SW 1271 (cell line): Measurements from ENCODE around the gene ERC2.

Experiments
- DNase-seq, 2 experiments: peaks; one replicate each; lab custom pipeline; 2025; lab: John Stamatoyannopoulos, UW

The ERC2 gene

GRCh38 chr3:56253941-56254665 is 214.2 kb downstream of the ERC2 start:
- no peak for DNase-seq

DNA sequence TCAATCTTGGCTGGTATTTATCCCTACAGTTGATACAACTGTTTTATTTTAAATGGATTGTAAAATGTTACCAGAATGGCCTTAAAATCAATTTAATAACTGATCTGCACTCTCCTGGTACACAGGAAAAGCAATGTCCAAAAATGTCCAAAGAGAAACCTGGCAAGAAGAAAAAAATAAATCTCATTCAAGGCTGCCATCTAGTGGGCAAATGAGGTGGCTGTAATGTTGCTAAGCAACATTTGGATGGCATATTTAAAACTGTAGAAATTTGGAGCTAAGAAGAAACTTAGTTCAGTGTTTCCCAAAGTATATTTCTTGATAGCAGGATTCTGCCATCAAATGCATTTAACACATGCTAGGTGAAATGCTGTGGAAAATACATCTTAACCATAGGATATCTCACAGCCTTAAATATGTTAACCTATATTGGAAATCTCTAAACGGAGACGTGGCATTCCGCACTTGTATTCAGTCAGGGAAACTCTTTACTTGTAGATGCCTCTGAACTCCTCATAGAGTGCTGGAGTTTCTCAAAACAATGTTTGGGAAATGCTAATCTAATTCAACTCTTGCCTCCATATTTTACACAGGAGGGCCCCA is 216.8 kb downstream of the ERC2 start:
- peak in 1 of 2 experiments; percentile 22 for DNase-seq

GRCh38 chr3:56248021-56248420 is 220.2 kb downstream of the ERC2 start:
- no peak for DNase-seq

- no peak for DNase-seq
Observed at GRCh38 chr3:56238299-56238698, 230.0 kb downstream of the ERC2 start.

GRCh38 chr3:56233742-56234141 is 234.5 kb downstream of the ERC2 start:
- DNase-seq, result no peak

GRCh38 chr3:56229311-56229710 is 239.0 kb downstream of the ERC2 start:
- no peak for DNase-seq

DNA sequence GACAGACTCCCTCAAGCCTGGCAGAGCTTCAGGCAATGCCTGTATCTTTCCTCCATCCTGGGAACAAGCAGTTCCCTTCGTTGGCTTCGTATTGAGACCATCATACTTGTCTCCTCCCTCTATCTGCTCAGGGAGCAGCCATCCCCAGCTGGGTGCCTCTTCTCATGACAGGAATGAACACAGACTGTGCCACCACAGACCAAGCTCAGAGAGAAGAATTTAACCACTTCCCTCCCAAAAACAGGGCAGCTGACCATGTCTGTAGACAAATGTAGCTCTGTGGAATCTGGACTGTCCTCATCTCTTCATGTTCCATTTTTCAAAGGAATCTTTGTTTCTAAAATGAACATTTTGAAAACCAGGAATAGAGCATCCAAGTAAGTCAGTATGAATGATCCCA is 245.4 kb downstream of the ERC2 start:
- DNase-seq, result no peak

GRCh38 chr3:56219894-56220805 is 248.1 kb downstream of the ERC2 start:
- DNase-seq, result no peak

GRCh38 chr3:56209982-56210751 is 258.1 kb downstream of the ERC2 start:
- DNase-seq, result no peak

- DNase-seq, result no peak
Observed at GRCh38 chr3:56207922-56208321, 260.3 kb downstream of the ERC2 start.

DNA sequence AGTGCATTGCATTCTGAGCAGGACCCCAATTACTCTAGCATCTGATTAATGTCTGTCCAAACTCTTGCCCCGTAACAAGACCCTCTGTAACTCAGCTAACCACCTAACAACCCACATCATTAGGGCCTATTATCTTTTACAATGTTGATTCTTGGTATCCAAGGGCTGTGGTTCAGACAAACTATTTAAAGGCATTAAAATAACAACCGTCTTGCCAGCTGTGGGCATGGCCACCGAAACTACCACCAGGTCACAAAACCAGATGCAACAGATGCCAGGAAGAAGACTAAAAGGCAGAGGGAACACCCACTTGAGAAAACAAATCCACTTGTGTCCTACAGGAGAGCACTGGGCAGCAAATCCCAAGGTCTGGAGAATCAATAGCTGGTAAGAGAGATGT is 262.9 kb downstream of the ERC2 start:
- no peak for DNase-seq

DNA sequence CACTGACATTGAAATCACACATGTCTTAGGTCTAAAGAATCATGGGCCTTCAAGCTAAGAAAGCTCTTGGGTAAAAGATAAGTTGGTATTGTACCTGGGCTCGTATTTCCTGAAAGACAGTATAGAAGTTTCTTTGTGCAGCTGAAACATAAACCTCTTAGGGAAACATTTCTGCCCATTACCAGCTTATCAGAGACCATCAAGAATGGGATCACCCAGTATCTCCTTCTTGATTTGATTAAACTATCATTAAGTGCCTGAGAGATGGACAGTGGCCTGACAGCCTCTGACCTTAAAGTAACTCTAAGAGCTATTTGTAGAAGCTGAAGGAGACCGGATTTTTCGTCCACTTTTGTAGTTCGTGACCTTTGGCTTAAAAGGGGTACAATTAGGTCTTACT is 265.3 kb downstream of the ERC2 start:
- DNase-seq, result no peak

DNA sequence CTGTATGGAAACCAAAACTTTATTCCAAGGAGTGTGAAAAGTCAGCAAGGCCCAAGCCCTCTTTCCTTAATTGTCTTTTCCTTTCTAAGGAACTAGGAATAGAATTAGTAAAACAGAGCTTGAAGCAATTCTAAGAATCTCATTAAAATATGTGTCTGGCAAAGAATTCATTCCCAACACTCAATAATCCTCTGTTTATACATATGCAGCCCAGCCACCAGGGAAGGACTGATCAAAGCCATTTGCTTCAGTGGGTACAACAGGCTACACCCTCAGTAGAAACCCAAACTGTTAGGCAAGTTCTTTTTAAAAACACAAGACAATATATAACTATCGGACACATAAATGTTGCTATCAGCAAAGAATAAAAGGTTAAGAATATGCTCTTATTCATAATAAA is 266.9 kb downstream of the ERC2 start:
- DNase-seq, result no peak

GRCh38 chr3:56200251-56200650 is 268.0 kb downstream of the ERC2 start:
- no peak for DNase-seq

- DNase-seq, result no peak
Observed at GRCh38 chr3:56197991-56198390, 270.3 kb downstream of the ERC2 start.

DNA sequence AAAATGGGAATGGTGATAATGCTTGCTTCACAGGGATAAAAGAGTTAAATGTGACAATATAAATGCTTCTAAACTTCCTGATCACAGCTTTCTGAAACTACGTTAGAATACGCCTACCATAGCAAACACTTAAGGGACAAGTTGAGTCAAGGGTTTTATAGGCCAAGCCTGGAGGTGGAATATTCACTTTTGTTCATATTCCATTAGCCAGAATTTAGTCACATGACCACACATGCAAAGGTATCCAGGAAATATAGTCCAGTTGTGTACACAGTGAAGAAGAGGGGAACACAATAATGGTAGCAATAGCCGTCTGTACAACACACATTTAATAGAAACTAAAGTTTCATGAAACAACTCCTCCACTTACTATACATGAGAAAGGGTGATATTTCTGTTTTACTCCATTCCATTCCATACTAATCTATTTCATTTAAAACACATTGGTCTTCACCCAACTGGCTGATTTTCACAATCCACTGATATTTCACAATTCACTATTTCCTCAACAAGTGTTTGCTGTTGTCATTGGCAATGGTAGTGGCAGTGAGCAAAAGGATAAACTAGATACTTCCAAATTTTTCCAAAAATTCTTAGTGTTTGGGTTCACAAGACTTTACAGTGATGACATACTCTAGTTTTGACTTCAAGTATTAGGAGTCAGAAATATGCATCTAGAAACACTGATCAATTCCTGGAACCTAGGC is 270.9 kb downstream of the ERC2 start:
- no peak for DNase-seq

- no peak for DNase-seq
Observed at GRCh38 chr3:56196700-56197099, 271.6 kb downstream of the ERC2 start.

GRCh38 chr3:56193519-56193918 is 274.7 kb downstream of the ERC2 start:
- DNase-seq, result no peak

DNA sequence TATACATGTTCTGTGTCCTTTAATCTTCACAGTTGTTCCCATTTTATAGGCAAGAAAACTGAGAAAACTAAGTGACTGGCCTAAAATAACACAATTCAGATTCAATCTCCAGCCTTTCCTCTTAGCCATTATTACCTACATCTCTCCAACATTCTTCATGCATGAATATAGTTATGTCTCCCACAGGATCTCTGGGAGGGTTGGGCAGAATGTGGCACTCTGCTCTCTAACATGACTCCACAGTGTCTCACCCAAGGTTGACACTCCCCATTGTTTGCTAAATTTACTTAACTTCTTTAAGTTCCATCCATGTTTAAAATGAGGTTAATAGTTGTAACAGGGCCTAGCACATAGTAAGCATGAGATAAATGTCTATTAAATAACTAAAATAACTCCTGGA is 276.3 kb downstream of the ERC2 start:
- no peak for DNase-seq

GRCh38 chr3:56190771-56191305 is 277.4 kb downstream of the ERC2 start:
- no peak for DNase-seq

DNA sequence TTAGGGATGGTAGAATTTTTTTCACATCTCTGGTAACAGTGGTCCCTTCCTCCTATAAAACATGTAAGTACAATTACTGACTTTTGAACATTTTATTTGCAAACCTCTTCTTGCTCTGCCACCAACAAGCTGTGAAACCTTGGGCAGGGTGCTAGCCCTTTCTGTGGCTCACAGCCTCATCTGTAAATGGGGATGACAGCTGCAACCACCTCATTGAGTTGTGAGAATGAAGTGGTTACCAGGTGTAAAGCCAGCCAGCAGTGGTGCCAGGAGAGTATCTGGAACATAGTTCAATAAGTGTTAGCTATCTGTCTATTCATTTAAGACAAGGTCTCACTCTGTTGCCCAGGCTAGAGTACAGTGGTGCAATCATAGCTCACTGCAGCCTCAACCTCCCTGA is 278.1 kb downstream of the ERC2 start:
- no peak for DNase-seq
